Naive thymus-derived CD4-positive, alpha-beta T cell (primary cell): ENCODE results near the gene LTK. TPM values are rescaled to one million over a fixed set of nuclear protein-coding genes. Genes with fewer than 3 reads are reported as not detected.

Source experiments
- ATAC-seq: fragments of 150-1000 bp; cut with Tn5 transposase; 2 replicates; pipeline ENCODE4 v1.10.0; 2021; ENCODE audit warnings: mild to moderate bottlenecking, moderate library complexity
- CTCF ChIA-PET: fragments of 350-600 bp; sonication (Branson Sonifier 250); formaldehyde crosslinking; loops from one replicate; lab custom pipeline; 2021; ENCODE audit warnings: antibody characterized with exemption; lab: Charles Lee
- POLR2A ChIA-PET: fragments of 350-600 bp; sonication (Branson Sonifier 250); formaldehyde crosslinking; loops from one replicate; lab custom pipeline; 2021; ENCODE audit warnings: antibody characterized with exemption, inconsistent platforms; lab: Charles Lee
- DNase-seq, 9 donors: peaks; one replicate each; pipeline versions ENCODE4 v3.0.0 to v3.0.0-alpha.2; 2020 to 2022; ENCODE audit warnings: mixed read lengths in 1 of 9
- H3K27ac ChIP-seq: one replicate; pipeline ENCODE4 v1.7.0; 2013; ENCODE audit warnings: mild to moderate bottlenecking, low read depth, low read length, moderate library complexity
- H3K27me3 ChIP-seq, 2 donors: one replicate each; pipeline ENCODE4 v1.7.0; 2013; ENCODE audit warnings: low read length in 2 of 2, mild to moderate bottlenecking in 2 of 2, moderate library complexity in 2 of 2; ENCODE audit not compliant: control insufficient read depth in 2 of 2, insufficient read depth in 2 of 2
- H3K36me3 ChIP-seq, 3 experiments: 1 replicate in 2 of 3; 2 replicates in 1 of 3; pipeline ENCODE4 v1.7.0; 2013; ENCODE audit warnings: low read length in 3 of 3, mild to moderate bottlenecking in 3 of 3, moderate library complexity in 1 of 3; ENCODE audit not compliant: insufficient read depth in 3 of 3, control insufficient read depth in 2 of 3
- H3K4me1 ChIP-seq, 2 donors: one replicate each; pipeline ENCODE4 v1.7.0; 2013; ENCODE audit warnings: low read length in 2 of 2, mild to moderate bottlenecking in 2 of 2, moderate library complexity in 1 of 2; ENCODE audit not compliant: control insufficient read depth in 2 of 2, insufficient read depth in 2 of 2
- H3K4me3 ChIP-seq: 2 replicates; pipeline ENCODE4 v1.7.0; 2013; ENCODE audit warnings: mild to moderate bottlenecking, low read length
- H3K9me3 ChIP-seq, 3 experiments: 1 replicate in 2 of 3; 2 replicates in 1 of 3; pipeline ENCODE4 v1.7.0; 2013; ENCODE audit warnings: low read length in 3 of 3; ENCODE audit not compliant: control insufficient read depth in 2 of 3
- H3K27ac Mint-ChIP-seq, 9 donors: one replicate each; pipeline ENCODE4 v1.8.0; 2020 to 2022; ENCODE audit warnings: mixed read lengths in 9 of 9, mild to moderate bottlenecking in 8 of 9, moderate library complexity in 5 of 9, inconsistent platforms in 2 of 9
- H3K27me3 Mint-ChIP-seq, 5 donors: one replicate each; pipeline ENCODE4 v1.8.0; 2021 to 2022; ENCODE audit warnings: mixed read lengths in 5 of 5, mild to moderate bottlenecking in 1 of 5
- H3K36me3 Mint-ChIP-seq, 5 donors: one replicate each; pipeline ENCODE4 v1.8.0; 2020 to 2022; ENCODE audit warnings: mixed read lengths in 5 of 5, mild to moderate bottlenecking in 3 of 5, inconsistent platforms in 1 of 5
- H3K4me1 Mint-ChIP-seq, 7 donors: one replicate each; pipeline ENCODE4 v1.8.0; 2020 to 2022; ENCODE audit warnings: mixed read lengths in 7 of 7, mild to moderate bottlenecking in 3 of 7, inconsistent platforms in 1 of 7
- H3K4me3 Mint-ChIP-seq, 10 donors: one replicate each; pipeline ENCODE4 v1.8.0; 2020 to 2022; ENCODE audit warnings: mild to moderate bottlenecking in 10 of 10, mixed read lengths in 10 of 10, moderate library complexity in 6 of 10, inconsistent platforms in 2 of 10
- H3K9me3 Mint-ChIP-seq, 11 donors: one replicate each; pipeline ENCODE4 v1.8.0; 2020 to 2022; ENCODE audit warnings: mixed read lengths in 11 of 11, mild to moderate bottlenecking in 4 of 11, inconsistent platforms in 1 of 11, moderate library complexity in 1 of 11
- intact Hi-C, 2 donors: fragments of 100-400 bp; cut with micrococcal nuclease; formaldehyde crosslinking; loops; one replicate each; pipeline ENCODE4 v1.15.1; 2023
- polyA plus RNA-seq, 2 donors: library from polyadenylated mRNA; unstranded; fragments of 300-500 nt; fragmentation: Illumina TruSeq; gene quantifications; one replicate each; pipeline ENCODE4 v1.2.3, GENCODE V29; 2021
- total RNA-seq, 6 experiments: library from RNA in 5 of 6; stranded (reverse) in 5 of 6; gene quantifications; 1 replicate in 5 of 6; 2 replicates in 1 of 6; pipeline ENCODE4 v1.2.3 and lab custom pipeline; 2021 to 2026

The LTK gene
- total and polyA plus RNA-seq, 7 experiments from 2014 or later: 0.41 to 6.5 (median 1.4) TPM; not detected in 3

- no peak overlapping the region for H3K27ac Mint-ChIP-seq
- ChIA-PET CTCF (interaction anchor here (0.6 kb wide), 1 partner anchor 1823 kb away, joined by 4 read pairs; no protein-coding TSS in a partner anchor), POLR2A (no interaction called here)
- intact Hi-C loops: loop anchor here (1.0 to 5.0 kb wide), 3 partner anchors 9 to 35 kb away; partner anchors contain the start of gene ITPKA (in 1 of the 2)
- Histone ChIP-seq H3K36me3 (no peaks in the 10 kb centered on the region), H3K27me3 (peaks cover 3 to 21% of the 10 kb centered on the region in 2 donors), H3K4me3 (peak overlapping the region; percentile 55), H3K9me3 (no peaks in the 10 kb centered on the region), H3K27ac (no peak overlapping the region), H3K4me1 (peaks cover 8 to 18% of the 10 kb centered on the region in 2 donors)
- DNase-seq (peak in 5 of 9 donors; percentile 40 to 47 (median 42)), ATAC-seq (peak; percentile 74)
- peak overlapping the region; percentile 58 to 81 (median 77) for H3K4me3 Mint-ChIP-seq
- H3K4me1 Mint-ChIP-seq: peaks cover 0 to 26% (median 13%) of the 10 kb centered on the region in 7 donors
- peaks cover 38 to 76% (median 40%) of the 10 kb centered on the region in 5 donors for H3K27me3 Mint-ChIP-seq
- no peaks in the 10 kb centered on the region for H3K9me3 Mint-ChIP-seq
- H3K36me3 Mint-ChIP-seq: no peaks in the 10 kb centered on the region
Measured at GRCh38 chr15:41501931-41502794, 11.5 kb downstream of the LTK start.

- H3K4me3 Mint-ChIP-seq: peak overlapping the region; percentile 29 to 81 (median 77)
- H3K4me1 Mint-ChIP-seq: peaks cover 0 to 26% (median 13%) of the 10 kb centered on the region in 7 donors
- Histone ChIP-seq H3K27me3 (peaks cover 3 to 25% of the 10 kb centered on the region in 2 donors), H3K4me3 (peak overlapping the region; percentile 55), H3K27ac (no peak overlapping the region), H3K4me1 (peaks cover 8 to 18% of the 10 kb centered on the region in 2 donors), H3K9me3 (no peaks in the 10 kb centered on the region), H3K36me3 (no peaks in the 10 kb centered on the region)
- intact Hi-C loops: loop anchor here in 1 of 2 donors (5.0 kb wide), 1 partner anchor 34 kb away; no protein-coding TSS in a partner anchor
- ChIA-PET CTCF (interaction anchor here (0.6 kb wide), 1 partner anchor 1824 kb away, joined by 4 read pairs; no protein-coding TSS in a partner anchor), POLR2A (interaction anchor here (1.0 kb wide), 1 partner anchor 45 kb away, joined by 3 read pairs; no protein-coding TSS in a partner anchor)
- H3K27me3 Mint-ChIP-seq: peaks cover 46 to 80% (median 48%) of the 10 kb centered on the region in 5 donors
- H3K9me3 Mint-ChIP-seq: no peaks in the 10 kb centered on the region
- DNase-seq (peak in 5 of 9 donors; percentile 22 to 38 (median 25)), ATAC-seq (peak; percentile 60)
- no peak overlapping the region for H3K27ac Mint-ChIP-seq
- no peaks in the 10 kb centered on the region for H3K36me3 Mint-ChIP-seq
Measured at GRCh38 chr15:41501191-41501917, 12.3 kb downstream of the LTK start.

GRCh38 chr15:41499109-41499851, 14.3 kb downstream of the LTK start:
- POLR2A ChIA-PET: no interaction called here
- DNase-seq (no peak), ATAC-seq (no peak)
- intact Hi-C loops: loop anchor here in 1 of 2 donors (10.0 kb wide), 1 partner anchor 56 kb away; the partner anchor contains the start of gene TYRO3
- Histone ChIP-seq H3K4me1 (peaks cover 14 to 29% of the 10 kb centered on the region in 2 donors), H3K27me3 (peaks cover 3 to 29% of the 10 kb centered on the region in 2 donors), H3K36me3 (no peaks in the 10 kb centered on the region), H3K9me3 (no peaks in the 10 kb centered on the region), H3K4me3 (no peak overlapping the region), H3K27ac (no peak overlapping the region)
- Mint-ChIP-seq H3K36me3 (no peaks in the 10 kb centered on the region), H3K4me1 (peaks cover 0 to 26% (median 13%) of the 10 kb centered on the region in 7 donors), H3K9me3 (no peaks in the 10 kb centered on the region), H3K4me3 (peak overlapping the region in 3 of 10 donors; percentile 17 to 43 (median 21)), H3K27ac (peak overlapping the region in 1 of 9 donors; percentile 20), H3K27me3 (peaks cover 48 to 80% (median 50%) of the 10 kb centered on the region in 5 donors)
- CTCF ChIA-PET: interaction anchor here (0.6 kb wide), 1 partner anchor 35 kb away, joined by 4 read pairs; no protein-coding TSS in a partner anchor

- Mint-ChIP-seq H3K36me3 (no peaks in the 10 kb centered on the region), H3K27ac (peak overlapping the region in 1 of 9 donors; percentile 20), H3K9me3 (no peaks in the 10 kb centered on the region), H3K4me1 (peaks cover 0 to 26% (median 13%) of the 10 kb centered on the region in 7 donors), H3K4me3 (peak overlapping the region in 3 of 10 donors; percentile 21 to 54 (median 43)), H3K27me3 (peaks cover 48 to 76% (median 50%) of the 10 kb centered on the region in 5 donors)
- ATAC-seq: no peak
- Histone ChIP-seq H3K4me3 (no peak overlapping the region), H3K36me3 (no peaks in the 10 kb centered on the region), H3K27ac (no peak overlapping the region), H3K4me1 (peaks cover 14 to 29% of the 10 kb centered on the region in 2 donors), H3K9me3 (no peaks in the 10 kb centered on the region), H3K27me3 (peaks cover 3 to 29% of the 10 kb centered on the region in 2 donors)
- POLR2A ChIA-PET: no interaction called here
- DNase-seq: no peak
- intact Hi-C loops: loop anchor here in 1 of 2 donors (10.0 kb wide), 1 partner anchor 56 kb away; the partner anchor contains the start of gene TYRO3
- CTCF ChIA-PET: no interaction called here
Measured at GRCh38 chr15:41498657-41499056, 15.0 kb downstream of the LTK start.

GRCh38 chr15:41495736-41496599, 17.7 kb downstream of the LTK start:
- Histone ChIP-seq H3K4me1 (peaks cover 14 to 23% of the 10 kb centered on the region in 2 donors), H3K36me3 (no peaks in the 10 kb centered on the region), H3K4me3 (peak overlapping the region; percentile 50), H3K9me3 (no peaks in the 10 kb centered on the region), H3K27me3 (peaks cover 3 to 23% of the 10 kb centered on the region in 2 donors), H3K27ac (no peak overlapping the region)
- peaks cover 7 to 20% (median 12%) of the 10 kb centered on the region in 7 donors for H3K4me1 Mint-ChIP-seq
- no peak for ATAC-seq
- ChIA-PET POLR2A (no interaction called here), CTCF (interaction anchor here (0.5 kb wide), 1 partner anchor 36 kb away, joined by 3 read pairs; no protein-coding TSS in a partner anchor)
- H3K36me3 Mint-ChIP-seq: peaks cover 0 to 4% (median 0%) of the 10 kb centered on the region in 5 donors
- no peak for DNase-seq
- H3K4me3 Mint-ChIP-seq: peak overlapping the region in 8 of 10 donors; percentile 60 to 89 (median 70)
- no peaks in the 10 kb centered on the region for H3K9me3 Mint-ChIP-seq
- no peak overlapping the region for H3K27ac Mint-ChIP-seq
- intact Hi-C loops: loop anchor here (2.0 to 10.0 kb wide), 3 partner anchors 17 to 163 kb away; partner anchors contain the start of genes LTK (in 1 of the 2), NUSAP1 (in 1 of the 2), OIP5 (in 1 of the 2) and TYRO3 (in 1 of the 2)
- H3K27me3 Mint-ChIP-seq: peaks cover 56 to 66% (median 59%) of the 10 kb centered on the region in 5 donors
